Measurements from ENCODE around the gene GLI3.

Gene GLI3

GRCh38 chr7:42174391-42174912 is 62.6 kb downstream of the GLI3 start:
- DNase-seq: no peak

GRCh38 chr7:42170724-42171123 is 66.3 kb downstream of the GLI3 start:
- no peak for DNase-seq

- DNase-seq: no peak
These were observed 68.5 kb downstream of the GLI3 start for GRCh38 chr7:42168512-42168911.

GRCh38 chr7:42167631-42168236 is 69.3 kb downstream of the GLI3 start:
- no peak for DNase-seq

GRCh38 chr7:42167206-42167605 is 69.8 kb downstream of the GLI3 start:
- no peak for DNase-seq

DNA sequence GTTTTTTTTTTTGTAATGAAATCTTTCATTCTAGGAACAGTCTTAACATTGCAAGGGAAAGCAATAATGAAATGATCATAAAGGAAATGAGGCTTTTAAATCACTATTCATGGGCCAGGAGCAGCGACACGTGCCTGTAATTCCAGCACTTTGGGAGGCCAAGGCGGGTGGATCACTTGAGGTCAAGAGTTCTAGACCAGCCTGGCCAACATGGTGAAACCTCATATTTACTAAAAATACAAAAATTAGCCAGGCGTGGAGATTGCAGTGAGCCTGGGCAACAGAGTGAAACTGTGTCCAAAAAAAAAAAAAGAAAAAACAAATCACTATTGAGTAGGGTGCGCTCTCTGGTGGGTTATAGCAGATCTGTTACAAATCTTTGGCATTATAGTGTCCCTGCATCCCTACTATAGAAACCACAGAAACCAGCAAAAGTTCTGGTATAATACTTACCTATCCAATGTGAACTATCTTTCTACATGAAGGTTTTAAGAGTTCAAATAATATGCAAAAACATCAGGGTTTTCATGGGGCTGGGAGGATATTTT is 72.1 kb downstream of the GLI3 start:
- no peak for DNase-seq

- DNase-seq: no peak
These were observed 74.3 kb downstream of the GLI3 start for GRCh38 chr7:42162560-42163325.

GRCh38 chr7:42161719-42162118 is 75.3 kb downstream of the GLI3 start:
- no peak for DNase-seq

GRCh38 chr7:42161110-42161509 is 75.9 kb downstream of the GLI3 start:
- DNase-seq: no peak

- DNase-seq: no peak
These were observed 77.9 kb downstream of the GLI3 start for GRCh38 chr7:42159130-42159529.

DNA sequence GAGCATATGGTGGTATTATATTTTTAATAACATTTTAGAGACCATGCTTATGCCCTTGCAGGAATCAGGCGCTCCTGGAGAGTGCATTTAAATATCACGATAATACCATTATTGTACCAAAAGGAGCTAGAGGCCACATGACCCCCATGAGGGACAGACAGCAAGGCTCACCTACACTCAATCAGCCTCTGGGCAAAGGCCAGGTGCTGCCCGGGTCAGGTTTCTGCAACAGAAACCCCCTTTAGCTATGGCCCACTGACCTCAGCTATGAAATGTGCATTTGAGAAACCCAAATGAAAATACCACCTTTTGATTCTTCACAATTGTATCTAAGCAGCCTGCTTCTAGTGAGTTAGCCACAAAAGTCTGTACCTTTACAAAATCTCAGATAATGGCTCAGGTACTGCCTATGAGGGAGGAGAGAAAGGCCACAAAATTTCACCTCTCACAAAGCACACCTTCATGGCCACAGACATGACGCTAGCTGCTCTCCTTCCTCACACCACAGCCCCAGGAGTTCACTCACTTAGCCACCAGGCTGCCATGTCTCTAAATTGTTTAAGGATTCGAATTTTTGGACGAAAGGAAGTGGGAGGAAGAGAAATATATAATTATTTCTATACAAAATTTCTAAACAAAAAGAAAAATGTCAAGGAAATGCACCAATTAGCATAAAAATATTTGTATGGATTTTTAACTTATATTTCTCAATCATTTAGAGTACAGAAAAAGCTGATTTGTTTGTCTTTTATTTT is 79.9 kb downstream of the GLI3 start:
- DNase-seq: no peak

DNA sequence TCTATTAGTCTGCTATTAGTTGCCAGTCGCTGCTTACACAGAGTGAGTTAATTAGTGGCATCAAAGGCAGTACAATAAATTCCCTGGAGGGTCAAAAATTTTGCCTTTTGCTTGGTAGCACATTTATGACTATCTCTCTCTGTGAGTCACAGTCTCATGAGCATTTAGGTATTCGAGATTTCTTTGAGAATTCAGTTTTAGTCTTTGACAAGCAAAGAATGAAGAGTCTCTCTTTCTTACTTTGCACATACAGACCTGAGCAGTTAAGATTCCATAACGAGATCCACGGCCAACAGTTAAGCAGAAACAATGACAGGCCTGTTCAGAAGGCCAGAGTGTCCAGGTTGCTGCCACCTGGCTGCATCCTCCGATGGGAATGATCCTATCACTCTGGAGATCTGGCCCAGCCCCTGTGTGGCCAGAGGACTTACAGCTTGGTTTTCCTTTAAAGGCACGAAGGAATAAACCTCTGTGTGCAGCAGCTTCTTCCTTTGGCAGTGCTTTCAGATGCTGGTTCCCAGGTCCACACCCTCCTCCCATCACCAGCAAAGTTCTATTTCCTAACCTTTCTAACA is 80.6 kb downstream of the GLI3 start:
- DNase-seq: no peak

DNA sequence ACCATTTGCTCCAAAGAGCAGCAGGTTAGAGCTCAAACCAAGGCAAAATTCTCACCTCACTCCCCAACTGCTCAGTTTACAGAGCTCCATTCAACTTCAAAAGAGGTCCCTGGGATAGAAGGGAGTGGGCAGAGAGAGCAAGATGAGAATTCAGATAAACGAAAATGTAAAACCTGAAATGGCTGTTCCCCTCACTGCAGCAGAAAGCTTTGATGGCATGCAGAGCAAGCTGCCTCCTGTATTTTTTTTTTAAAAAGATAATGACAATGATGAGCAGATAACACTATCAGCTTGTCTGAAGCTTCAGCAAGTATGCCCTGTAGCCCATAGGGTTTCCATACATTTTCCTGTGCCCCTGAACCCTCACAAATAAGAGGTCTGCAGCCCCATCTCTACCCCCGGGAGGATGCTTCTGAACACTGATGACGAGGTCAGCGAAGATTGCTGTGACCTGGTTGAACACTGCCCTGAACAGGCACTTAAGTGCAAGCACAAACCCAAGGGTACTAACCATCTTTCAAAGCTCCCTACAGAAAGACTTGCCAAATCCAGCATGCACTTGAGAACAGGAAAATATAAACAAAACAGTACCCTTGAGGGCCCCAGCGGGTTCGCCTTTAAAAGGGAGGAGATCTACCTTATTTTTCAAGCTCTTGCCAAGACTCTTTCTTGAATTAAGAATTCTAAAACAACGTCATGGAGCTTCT is 81.3 kb downstream of the GLI3 start:
- DNase-seq: no peak

DNA sequence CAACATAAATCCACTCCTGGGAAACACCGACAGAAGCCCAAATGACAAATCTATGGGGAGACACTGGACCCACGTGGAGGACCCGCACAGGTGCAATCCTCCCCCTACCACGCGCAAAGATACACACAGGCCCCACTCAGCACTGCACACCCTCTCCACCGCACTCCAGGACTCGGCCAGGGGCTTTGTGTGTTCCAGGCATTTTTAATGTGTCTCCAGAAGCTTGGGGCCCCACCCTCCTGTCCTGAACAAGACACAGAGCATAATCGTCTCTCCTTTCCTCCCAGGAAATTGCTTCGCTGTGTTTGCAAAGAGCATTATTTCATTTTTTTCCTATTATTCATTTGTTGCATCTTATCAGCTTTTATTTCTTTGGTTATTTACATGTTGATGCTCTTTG is 82.8 kb downstream of the GLI3 start:
- no peak for DNase-seq

GRCh38 chr7:42152329-42153205 is 84.4 kb downstream of the GLI3 start:
- peak in 2 of 14 donors; percentile 5 to 22 for DNase-seq

GRCh38 chr7:42151309-42151708 is 85.7 kb downstream of the GLI3 start:
- DNase-seq: peak in 4 of 14 donors; percentile 5 to 41 (median 16)

DNA sequence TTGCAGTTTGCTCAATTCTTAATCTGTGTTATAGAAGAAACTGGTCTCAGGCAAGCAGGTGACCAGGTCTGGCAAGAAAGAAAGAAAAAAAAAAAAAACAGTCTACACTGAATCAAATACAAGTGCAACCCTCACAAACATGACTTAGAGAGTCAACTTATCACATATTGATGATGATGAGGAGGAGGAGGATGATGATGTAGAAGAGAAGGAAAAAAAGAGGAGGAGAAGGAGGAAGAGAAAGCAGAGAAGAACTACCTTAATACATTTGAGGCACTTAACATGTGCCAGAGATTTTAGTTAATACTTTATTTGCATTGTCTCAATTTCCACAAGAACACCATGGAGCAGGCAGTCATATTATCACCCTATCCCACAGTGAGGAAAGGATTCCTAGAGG is 91.5 kb downstream of the GLI3 start:
- DNase-seq: no peak

DNA sequence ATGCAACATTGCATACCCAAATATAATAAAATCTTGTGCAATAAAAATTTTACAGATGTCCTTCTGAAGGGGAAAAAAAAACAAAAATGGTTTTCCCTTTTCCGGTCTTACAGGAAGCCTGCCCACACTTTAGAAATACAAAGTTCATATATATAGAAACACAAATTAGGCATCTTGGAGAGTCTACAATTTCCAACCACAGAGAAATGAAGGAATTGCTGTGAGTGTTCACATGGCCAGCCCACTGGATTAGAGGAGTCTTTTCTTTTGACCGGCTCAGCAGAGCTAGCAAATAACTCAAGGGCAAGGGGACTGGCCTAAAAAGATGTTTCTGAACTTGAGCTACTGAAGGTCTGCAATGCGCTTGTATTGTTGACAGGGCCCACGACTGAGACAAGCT is 92.4 kb downstream of the GLI3 start:
- no peak for DNase-seq

DNA sequence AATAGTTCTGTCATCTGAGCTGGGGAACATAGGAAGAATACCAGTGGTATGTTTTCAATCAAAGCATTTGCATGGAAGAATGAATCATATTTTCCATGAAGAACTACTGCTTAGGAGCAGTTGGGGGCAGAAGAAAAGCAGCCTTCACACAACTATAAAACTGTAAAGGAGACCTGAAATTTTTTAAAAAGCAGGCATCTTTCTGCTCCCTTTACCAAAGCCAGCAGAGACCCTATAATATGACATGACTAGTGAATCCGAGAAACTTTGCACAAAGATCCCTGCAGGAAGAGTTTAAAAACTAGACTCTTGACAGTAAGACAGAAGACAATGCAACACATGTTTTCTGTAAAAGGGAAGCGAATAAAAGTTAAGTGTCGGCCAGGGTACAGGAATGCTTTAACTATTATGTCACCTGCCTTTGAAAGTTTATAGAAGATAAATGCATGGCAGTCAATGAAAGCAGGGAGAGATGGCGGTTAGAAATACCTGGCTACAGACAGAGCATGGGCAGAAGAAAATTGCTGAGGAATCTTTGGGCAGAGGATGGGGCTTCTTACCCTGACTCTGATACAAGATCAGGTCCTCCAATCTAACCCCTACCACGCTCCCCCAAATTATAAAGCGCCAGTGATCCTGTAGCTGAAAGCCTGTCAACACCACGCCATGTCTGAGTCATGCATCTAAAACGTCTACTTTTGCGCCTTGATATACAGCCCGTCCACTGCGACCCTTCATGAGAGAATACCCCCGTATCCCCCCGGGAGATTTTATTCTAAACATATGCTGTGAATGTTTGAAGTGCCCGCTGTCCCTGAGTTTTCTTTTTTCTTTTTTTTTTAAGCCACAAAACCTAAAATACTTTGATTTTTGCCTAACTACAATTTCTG is 93.1 kb downstream of the GLI3 start:
- DNase-seq: no peak

DNA sequence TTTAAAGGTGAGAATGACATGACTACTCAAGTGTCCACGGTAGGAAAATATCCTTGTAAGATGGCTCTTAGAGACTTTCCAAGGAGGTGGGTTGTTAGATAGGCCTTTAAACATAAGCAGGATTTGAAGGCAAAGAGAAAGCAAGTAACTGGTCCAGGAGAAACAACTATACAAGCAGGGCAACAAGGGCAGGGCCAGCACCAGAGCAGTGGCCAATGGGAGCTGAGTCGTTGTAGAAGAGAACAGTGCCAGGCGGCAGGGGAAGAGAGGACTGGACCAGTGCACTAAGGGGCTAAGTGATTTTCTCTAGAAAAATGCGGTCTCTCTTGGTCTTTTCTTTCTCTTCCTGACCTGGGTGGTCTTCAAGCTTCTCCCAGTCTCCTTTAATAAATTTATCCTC is 94.9 kb downstream of the GLI3 start:
- DNase-seq: no peak
